ENCODE measurements around the gene ELAVL4.

The ELAVL4 gene

DNA sequence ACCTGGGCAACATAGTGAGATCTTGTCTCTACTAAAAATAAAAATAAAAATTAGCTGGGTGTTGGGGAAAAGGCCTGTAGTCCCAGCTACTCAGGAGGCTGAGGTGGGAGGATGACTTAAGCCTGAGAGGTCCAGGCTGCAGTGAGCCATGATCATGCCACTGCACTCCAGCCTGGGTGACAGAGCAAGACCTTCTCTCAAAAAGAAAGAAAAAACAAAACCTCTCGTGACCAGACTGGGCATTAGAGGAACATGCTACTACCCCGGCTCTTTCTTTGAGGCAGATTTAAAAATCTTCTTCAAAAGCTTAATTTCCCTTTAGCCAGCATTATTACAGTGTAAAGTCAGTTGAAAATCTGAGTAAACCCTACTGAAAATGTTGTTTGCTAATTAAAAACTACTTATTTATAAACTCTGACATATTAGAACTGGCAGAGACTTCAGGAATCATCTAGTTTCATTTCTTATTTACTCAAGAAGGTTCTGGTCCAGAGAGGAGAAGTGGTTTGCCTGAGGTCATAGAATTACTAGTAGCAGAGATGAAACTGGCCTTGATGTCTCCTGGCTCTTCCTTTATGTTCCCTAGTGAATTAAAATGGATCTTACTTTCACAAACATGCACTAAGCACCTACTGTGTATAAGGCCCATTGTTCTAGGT, 11.6 kb upstream of the ELAVL4 start:
- no peak overlapping the region for H3K27ac ChIP-seq (ENCODE audit: low read length)
- H3K4me3 ChIP-seq (ENCODE audit: low read depth in 1 of 2, low read length in 2 of 2): no peak overlapping the region
- H3K79me2 ChIP-seq (ENCODE audit: insufficient read depth, low read length): no peaks in the 10 kb centered on the region
- no peaks in the 10 kb centered on the region for H3K27me3 ChIP-seq (ENCODE audit: insufficient read depth, low read length, poor library complexity)
- H3K9me3 ChIP-seq (ENCODE audit: insufficient read depth, low read length, severe bottlenecking): no peaks in the 10 kb centered on the region
- H3K9ac ChIP-seq (ENCODE audit: low read depth, low read length): no peak overlapping the region
- ATAC-seq (ENCODE audit: insufficient read depth, low read depth) (no peak), DNase-seq (no peak)
- H3K4me1 ChIP-seq (ENCODE audit: insufficient read depth, low read length): no peaks in the 10 kb centered on the region
- no peak overlapping the region for H3K4me2 ChIP-seq (ENCODE audit: insufficient read depth, low read length)
- no peaks in the 10 kb centered on the region for H4K20me1 ChIP-seq (ENCODE audit: insufficient read depth, low read length)
- no peak overlapping the region for H2AFZ ChIP-seq (ENCODE audit: low read depth, low read length)
- TF ChIP-seq EZH2 (IDR thresholded peaks at IDR 0.05; ENCODE audit: borderline replicate concordance, low read depth, low read length, severe bottlenecking): no peak
- TF ChIP-seq, protein P1, sequence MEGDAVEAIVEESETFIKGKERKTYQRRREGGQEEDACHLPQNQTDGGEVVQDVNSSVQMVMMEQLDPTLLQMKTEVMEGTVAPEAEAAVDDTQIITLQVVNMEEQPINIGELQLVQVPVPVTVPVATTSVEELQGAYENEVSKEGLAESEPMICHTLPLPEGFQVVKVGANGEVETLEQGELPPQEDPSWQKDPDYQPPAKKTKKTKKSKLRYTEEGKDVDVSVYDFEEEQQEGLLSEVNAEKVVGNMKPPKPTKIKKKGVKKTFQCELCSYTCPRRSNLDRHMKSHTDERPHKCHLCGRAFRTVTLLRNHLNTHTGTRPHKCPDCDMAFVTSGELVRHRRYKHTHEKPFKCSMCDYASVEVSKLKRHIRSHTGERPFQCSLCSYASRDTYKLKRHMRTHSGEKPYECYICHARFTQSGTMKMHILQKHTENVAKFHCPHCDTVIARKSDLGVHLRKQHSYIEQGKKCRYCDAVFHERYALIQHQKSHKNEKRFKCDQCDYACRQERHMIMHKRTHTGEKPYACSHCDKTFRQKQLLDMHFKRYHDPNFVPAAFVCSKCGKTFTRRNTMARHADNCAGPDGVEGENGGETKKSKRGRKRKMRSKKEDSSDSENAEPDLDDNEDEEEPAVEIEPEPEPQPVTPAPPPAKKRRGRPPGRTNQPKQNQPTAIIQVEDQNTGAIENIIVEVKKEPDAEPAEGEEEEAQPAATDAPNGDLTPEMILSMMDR (IDR thresholded peaks at IDR 0.05; ENCODE audit: borderline replicate concordance, extremely low read depth, low read length, poor library complexity, severe bottlenecking): no peak
- no peaks in the 10 kb centered on the region for H3K36me3 ChIP-seq (ENCODE audit: insufficient read depth, low read length)

DNA sequence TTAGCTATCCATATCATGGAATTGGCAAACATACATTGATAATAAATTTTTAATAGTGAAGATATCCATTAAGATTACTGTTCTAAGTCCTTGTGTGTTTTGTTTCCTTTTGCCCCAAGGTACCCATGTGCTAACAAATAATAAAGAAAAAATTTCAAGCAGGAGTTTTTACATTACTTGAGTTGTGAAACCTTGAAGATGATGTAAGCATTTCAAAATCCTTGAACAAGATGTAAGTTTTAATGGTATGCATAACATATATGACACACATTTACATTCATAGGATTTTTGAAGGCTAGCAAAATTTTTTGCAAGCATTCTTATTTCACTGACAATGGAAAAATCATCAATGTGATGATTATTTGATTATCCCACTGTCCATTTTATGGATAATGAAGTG, 10.9 kb upstream of the ELAVL4 start:
- no peak for TF ChIP-seq EZH2 (IDR thresholded peaks at IDR 0.05; ENCODE audit: borderline replicate concordance, low read depth, low read length, severe bottlenecking)
- TF ChIP-seq, protein P1 (IDR thresholded peaks at IDR 0.05; ENCODE audit: borderline replicate concordance, extremely low read depth, low read length, poor library complexity, severe bottlenecking): no peak
- Histone ChIP-seq H3K4me2 (ENCODE audit: insufficient read depth, low read length) (no peak overlapping the region), H3K9me3 (ENCODE audit: insufficient read depth, low read length, severe bottlenecking) (no peaks in the 10 kb centered on the region), H3K4me3 (ENCODE audit: low read depth in 1 of 2, low read length in 2 of 2) (no peak overlapping the region), H3K79me2 (ENCODE audit: insufficient read depth, low read length) (no peaks in the 10 kb centered on the region), H2AFZ (ENCODE audit: low read depth, low read length) (no peak overlapping the region), H3K9ac (ENCODE audit: low read depth, low read length) (no peak overlapping the region), H4K20me1 (ENCODE audit: insufficient read depth, low read length) (no peaks in the 10 kb centered on the region), H3K27ac (ENCODE audit: low read length) (no peak overlapping the region), H3K27me3 (ENCODE audit: insufficient read depth, low read length, poor library complexity) (no peaks in the 10 kb centered on the region), H3K36me3 (ENCODE audit: insufficient read depth, low read length) (no peaks in the 10 kb centered on the region), H3K4me1 (ENCODE audit: insufficient read depth, low read length) (no peaks in the 10 kb centered on the region)
- ATAC-seq (ENCODE audit: insufficient read depth, low read depth) (no peak), DNase-seq (no peak)

GRCh38 chr1:50098591-50099021, 10.1 kb upstream of the ELAVL4 start:
- no peak overlapping the region for H3K27ac ChIP-seq (ENCODE audit: low read length)
- no peak overlapping the region for H2AFZ ChIP-seq (ENCODE audit: low read depth, low read length)
- H4K20me1 ChIP-seq (ENCODE audit: insufficient read depth, low read length): no peaks in the 10 kb centered on the region
- no peak overlapping the region for H3K4me2 ChIP-seq (ENCODE audit: insufficient read depth, low read length)
- H3K4me3 ChIP-seq (ENCODE audit: low read depth in 1 of 2, low read length in 2 of 2): no peak overlapping the region
- no peaks in the 10 kb centered on the region for H3K27me3 ChIP-seq (ENCODE audit: insufficient read depth, low read length, poor library complexity)
- H3K9ac ChIP-seq (ENCODE audit: low read depth, low read length): no peak overlapping the region
- no peaks in the 10 kb centered on the region for H3K9me3 ChIP-seq (ENCODE audit: insufficient read depth, low read length, severe bottlenecking)
- H3K79me2 ChIP-seq (ENCODE audit: insufficient read depth, low read length): no peaks in the 10 kb centered on the region
- no peaks in the 10 kb centered on the region for H3K36me3 ChIP-seq (ENCODE audit: insufficient read depth, low read length)
- DNase-seq (no peak), ATAC-seq (ENCODE audit: insufficient read depth, low read depth) (no peak)
- TF ChIP-seq EZH2 (IDR thresholded peaks at IDR 0.05; ENCODE audit: borderline replicate concordance, low read depth, low read length, severe bottlenecking): no peak
- TF ChIP-seq, protein P1 (IDR thresholded peaks at IDR 0.05; ENCODE audit: borderline replicate concordance, extremely low read depth, low read length, poor library complexity, severe bottlenecking): no peak
- no peaks in the 10 kb centered on the region for H3K4me1 ChIP-seq (ENCODE audit: insufficient read depth, low read length)
